GM12891 (cell line): Measurements from ENCODE around the gene TRAPPC4.
"Not testable (repeated sequence)": the region's sequence is repeated elsewhere in the genome, so short reads cannot be mapped to it uniquely, and the experiment has no call there.

ENCODE experiments used
- DNase-seq: peaks from one replicate; pipeline ENCODE4 v3.0.0; 2011; ENCODE audit warnings: low spot score; ENCODE audit not compliant: insufficient read length
- FAIRE-seq: peaks from 2 replicates; lab custom pipeline; 2011; peaks lifted over from hg19 to GRCh38; lab: Jason Lieb, UNC
- PAX5 ChIP-seq: IDR thresholded peaks from 2 replicates; pipeline ENCODE4 v1.6.1; 2011; ENCODE audit warnings: low read length, moderate library complexity, mild to moderate bottlenecking; ENCODE audit not compliant: insufficient read depth, severe bottlenecking
- POLR2A ChIP-seq: IDR thresholded peaks from 2 replicates; pipeline ENCODE4 v1.6.1; 2011; ENCODE audit warnings: low read depth, low read length, control low read depth
- POLR2AphosphoS5 ChIP-seq: IDR thresholded peaks from 2 replicates; pipeline ENCODE4 v1.6.1; 2011; ENCODE audit warnings: low read depth, low read length, control low read depth
- POU2F2 ChIP-seq: IDR thresholded peaks from 2 replicates; pipeline ENCODE4 v1.6.1; 2011; ENCODE audit warnings: low read depth, mild to moderate bottlenecking, control low read depth, low read length, moderate library complexity
- SPI1 ChIP-seq: IDR thresholded peaks from 2 replicates; pipeline ENCODE4 v1.6.1; 2011; ENCODE audit warnings: low read depth, low read length, control low read depth
- TAF1 ChIP-seq: IDR thresholded peaks from 2 replicates; pipeline ENCODE4 v1.6.1; 2011; ENCODE audit warnings: low read depth, low read length, control low read depth

Gene TRAPPC4

DNA sequence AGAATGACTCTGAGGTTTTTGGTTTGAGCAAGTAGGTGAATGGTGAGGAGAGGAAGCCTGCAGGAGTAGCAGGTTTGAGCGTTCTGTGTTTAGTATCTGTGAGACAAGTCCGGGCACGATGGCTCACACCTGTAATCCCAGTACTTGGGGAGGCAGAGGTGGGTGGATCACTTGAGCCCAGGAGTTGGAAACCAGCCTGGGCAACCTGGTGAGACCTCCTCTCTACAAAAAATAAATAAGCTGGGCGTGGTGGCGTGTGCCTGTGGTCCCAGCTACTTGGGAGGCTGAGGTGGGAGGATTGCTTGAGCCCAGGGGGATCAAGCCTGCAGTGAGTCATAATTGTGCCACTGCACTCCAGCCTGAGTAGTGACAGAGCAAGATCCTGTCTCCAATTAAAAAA lies 30.3 kb upstream of the TRAPPC4 start:
- DNase-seq (no peak), FAIRE-seq (no peak)
- TF ChIP-seq POLR2AphosphoS5, result no peak
- no peak for TF ChIP-seq POLR2A
- TF ChIP-seq SPI1, result no peak
- no peak for TF ChIP-seq TAF1
- TF ChIP-seq POU2F2, result no peak
- no peak for TF ChIP-seq PAX5

DNA sequence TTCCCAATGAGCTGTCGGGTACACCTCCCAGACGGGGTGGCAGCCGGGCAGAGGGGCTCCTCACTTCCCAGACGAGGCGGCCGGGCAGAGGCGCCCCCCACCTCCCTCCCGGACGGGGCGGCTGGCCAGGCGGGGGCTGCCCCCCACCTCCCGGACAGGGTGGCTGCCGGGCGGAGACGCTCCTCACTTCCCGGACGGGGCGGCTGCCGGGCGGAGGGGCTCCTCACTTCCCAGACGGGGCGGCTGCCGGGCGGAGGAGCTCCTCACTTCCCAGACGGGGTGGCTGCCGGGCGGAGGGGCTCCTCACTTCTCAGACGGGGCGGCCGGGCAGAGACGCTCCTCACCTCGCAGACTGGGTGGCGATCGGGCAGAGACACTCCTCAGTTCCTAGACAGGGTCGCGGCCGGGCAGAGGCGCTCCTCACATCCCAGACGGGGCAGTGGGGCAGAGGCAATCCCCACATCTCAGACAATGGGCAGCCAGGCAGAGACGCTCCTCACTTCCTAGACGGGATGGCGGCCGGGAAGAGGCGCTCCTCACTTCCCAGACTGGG lies 27.0 kb upstream of the TRAPPC4 start:
- FAIRE-seq, DNase-seq: not testable (repeated sequence)

DNA sequence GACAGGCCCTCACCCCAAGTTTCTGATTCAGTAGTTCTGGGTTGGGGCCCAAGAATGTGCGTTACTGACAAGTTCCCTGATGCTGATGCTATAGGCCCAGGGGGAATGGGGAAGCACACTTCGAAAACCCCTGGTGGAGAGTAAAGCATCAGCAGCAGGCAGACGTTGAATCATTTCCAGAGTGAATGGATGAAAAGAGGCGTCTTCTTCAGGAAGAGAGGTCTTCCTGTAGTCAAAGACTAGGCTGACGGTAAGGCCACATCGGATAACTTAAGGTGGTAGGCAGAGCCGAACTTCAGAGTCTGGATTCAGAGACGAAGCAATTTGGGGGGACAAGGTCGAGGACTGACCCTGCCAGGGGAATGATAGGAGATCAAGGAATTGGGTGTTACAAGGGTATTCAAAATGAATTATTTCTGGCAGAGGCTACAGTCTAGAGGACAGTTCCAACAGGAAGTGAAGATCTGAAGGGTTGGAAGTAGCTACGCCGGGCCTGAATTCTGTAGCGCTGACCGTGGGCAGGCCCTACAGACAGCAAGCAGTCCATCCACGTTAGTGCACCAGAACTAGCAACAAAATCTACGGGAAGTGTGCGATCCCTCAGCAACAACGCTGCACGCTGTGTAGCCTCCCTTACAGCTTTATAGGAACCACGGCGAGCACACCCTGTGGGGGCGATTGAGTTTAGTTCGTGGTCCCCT lies 21.5 kb upstream of the TRAPPC4 start:
- FAIRE-seq (no peak), DNase-seq (peak; percentile 58)

DNA sequence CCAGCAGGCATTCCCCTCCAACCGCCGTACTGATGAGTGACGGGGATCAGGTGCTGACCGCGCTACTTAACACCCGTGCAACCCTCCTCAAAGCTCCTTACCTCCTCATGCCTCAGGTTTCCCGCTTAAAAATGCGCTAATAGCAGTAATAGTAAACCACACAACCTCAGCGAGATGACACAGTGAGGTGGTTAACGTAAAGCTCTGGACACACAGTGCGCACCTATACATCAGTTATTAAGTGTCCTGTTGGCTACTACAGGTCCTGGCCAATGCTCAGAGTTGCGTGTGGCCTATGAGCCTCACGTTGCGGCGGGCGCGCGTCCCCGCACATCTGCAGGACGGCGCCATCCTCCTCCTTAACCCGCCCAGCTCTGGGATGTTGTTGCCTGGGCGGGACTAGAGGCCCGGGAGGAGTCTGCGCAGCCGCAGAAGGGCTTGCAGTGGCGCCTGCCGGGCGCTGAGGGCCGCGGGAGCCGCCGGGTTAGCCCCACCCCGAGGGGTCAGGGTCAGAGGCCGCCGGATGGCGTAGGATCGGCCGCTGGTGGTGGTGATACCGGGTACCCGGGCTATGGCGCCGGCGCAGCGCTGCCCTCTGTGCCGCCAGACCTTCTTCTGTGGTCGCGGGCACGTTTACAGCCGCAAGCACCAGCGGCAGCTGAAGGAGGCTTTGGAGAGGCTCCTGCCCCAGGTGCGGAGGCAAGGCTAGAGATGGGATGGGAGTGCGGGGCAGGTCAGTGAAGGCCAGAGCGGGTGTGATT lies 20.8 kb upstream of the TRAPPC4 start, which contains the start of gene CENATAC:
Gene CENATAC, plus strand, starts transcription at position 512 of the 761 bp plus-strand sequence. Its CDS starts 60 bp downstream, at position 572.
- peak; percentile 98 for FAIRE-seq
- TF ChIP-seq POU2F2, result no peak
- TF ChIP-seq POLR2A, result peak; percentile 86
- TF ChIP-seq PAX5, result no peak
- TF ChIP-seq TAF1, result peak; percentile 56; the same call in 1 of the 2 replicates
- TF ChIP-seq POLR2AphosphoS5, result peak; percentile 82
- no peak for TF ChIP-seq SPI1
- DNase-seq, result peak; percentile 96

More for the DNA sequence above, 21.5 kb upstream of the TRAPPC4 start:
- TF ChIP-seq TAF1 (no peak), PAX5 (no peak), SPI1 (no peak), POLR2AphosphoS5 (no peak), POU2F2 (no peak)

DNA sequence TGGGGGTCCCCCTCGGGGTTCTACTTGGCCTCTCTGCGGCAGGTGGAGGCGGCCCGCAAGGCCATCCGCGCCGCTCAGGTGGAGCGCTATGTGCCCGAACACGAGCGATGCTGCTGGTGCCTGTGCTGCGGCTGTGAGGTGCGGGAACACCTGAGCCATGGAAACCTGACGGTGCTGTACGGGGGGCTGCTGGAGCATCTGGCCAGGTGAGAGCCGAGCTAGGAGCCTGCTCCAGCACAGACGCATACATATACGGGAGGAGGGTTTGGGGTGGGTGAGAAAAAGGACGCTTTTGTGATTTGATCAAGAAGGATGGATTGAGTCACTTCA lies 20.2 kb upstream of the TRAPPC4 start:
- no peak for TF ChIP-seq SPI1
- no peak for TF ChIP-seq POLR2AphosphoS5
- TF ChIP-seq PAX5, result no peak
- TF ChIP-seq POLR2A, result no peak
- no peak for TF ChIP-seq POU2F2
- no peak for TF ChIP-seq TAF1
- DNase-seq (no peak), FAIRE-seq (no peak)

DNA sequence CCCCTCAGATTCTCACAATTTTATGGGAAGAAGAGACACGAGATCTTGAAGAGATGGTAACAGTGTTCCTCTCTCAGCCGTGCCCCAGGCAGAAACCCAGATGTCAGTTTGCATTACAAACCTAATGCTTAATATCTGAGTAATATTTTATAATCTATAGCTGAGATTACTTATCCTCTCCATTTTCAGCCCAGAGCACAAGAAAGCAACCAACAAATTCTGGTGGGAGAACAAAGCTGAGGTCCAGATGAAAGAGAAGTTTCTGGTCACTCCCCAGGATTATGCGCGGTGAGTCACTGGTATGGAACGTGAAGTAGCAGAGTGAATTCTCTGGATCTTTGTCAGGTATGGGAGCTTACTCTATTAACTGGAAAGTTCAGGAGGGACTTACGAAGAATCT lies 19.7 kb upstream of the TRAPPC4 start:
- DNase-seq (no peak), FAIRE-seq (no peak)
- no peak for TF ChIP-seq PAX5
- TF ChIP-seq POLR2AphosphoS5, result no peak
- TF ChIP-seq POU2F2, result no peak
- no peak for TF ChIP-seq TAF1
- no peak for TF ChIP-seq SPI1
- no peak for TF ChIP-seq POLR2A

DNA sequence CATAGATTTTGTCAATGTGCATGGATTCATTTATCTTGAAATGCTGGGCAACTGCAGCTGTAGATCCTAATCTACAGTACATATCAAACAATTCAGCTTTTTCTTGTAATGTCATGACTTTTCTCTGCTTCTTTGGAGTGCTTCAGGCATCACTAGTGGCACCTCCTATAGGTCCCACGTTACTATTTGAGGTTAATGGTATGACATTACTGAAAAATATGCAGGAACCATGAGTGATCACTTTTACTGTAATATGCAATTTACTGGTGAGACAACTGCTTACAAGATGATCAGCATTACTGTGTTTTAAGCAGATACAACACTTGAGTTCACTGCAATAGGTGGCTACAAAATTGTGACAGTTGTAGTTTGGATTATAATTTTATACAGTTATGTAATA lies 17.7 kb upstream of the TRAPPC4 start:
- DNase-seq (no peak), FAIRE-seq (no peak)
- TF ChIP-seq POLR2A, result no peak
- no peak for TF ChIP-seq PAX5
- no peak for TF ChIP-seq POU2F2
- TF ChIP-seq POLR2AphosphoS5, result no peak

DNA sequence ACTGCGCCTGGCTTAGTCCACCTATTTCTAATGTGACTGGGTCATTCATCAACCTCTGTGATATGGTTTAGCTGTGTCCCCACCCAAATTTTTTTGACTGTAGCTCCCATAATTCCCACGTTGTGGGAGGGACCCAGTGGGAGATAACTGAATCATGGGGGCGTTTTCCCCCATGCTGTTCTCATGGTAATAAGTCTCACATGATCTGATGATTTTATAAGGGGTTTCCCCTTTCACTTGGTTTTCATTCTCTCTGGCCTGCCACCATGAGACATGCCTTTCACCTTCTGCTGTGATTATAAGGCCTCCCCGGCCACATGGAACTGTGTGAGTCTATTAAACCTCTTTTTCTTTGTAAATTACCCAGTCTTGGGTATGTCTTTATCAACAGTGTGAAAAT lies 11.9 kb upstream of the TRAPPC4 start:
- TF ChIP-seq TAF1 (no peak), PAX5 (no peak), POLR2AphosphoS5 (no peak), SPI1 (no peak), POLR2A (no peak), POU2F2 (no peak)
- FAIRE-seq, result no peak
- DNase-seq, result no peak

DNA sequence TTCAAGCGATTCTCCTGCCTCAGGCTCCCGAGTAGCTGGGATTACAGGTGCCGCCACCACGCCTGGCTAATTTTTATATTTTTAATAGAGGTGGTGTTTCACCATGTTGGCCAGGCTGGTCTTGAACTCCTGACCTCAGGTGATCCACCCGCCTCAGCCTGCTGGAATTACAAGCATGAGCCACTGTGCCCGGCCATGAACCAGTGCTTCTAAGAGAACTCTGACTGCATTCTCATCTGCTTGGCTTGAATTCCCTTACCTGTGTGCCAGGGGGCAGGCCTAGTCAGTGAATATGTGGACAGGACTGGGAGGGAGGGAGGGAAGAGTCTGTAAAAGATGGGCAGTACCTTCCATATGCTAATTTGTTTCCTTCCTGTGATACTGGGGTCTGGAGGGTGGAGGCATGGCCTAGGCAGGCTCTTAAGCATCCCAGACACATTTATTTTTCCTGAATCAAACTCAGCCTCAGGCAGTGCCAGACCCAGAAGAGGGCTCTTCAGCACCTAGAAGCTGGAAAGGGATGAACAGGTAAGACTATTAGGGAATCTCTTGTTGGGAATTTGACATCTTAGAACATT lies 7.0 kb upstream of the TRAPPC4 start:
- no peak for TF ChIP-seq POLR2AphosphoS5
- no peak for TF ChIP-seq POLR2A
- TF ChIP-seq SPI1, result no peak
- no peak for TF ChIP-seq POU2F2
- TF ChIP-seq PAX5, result no peak
- no peak for TF ChIP-seq TAF1
- no peak for FAIRE-seq

More for the DNA sequence above, 7.0 kb upstream of the TRAPPC4 start:
- DNase-seq, result no peak
